T follicular helper cell (primary cell): ENCODE results near the gene MLC1.

ENCODE experiments used
- DNase-seq: peaks from one replicate; pipeline ENCODE4 v3.0.0-alpha.2; 2020; ENCODE audit warnings: low read depth

MLC1 gene

GRCh38 chr22:50058061-50058905 lies 26.9 kb downstream of the MLC1 start, which contains the start of gene TTLL8:
Gene TTLL8 (minus strand): TSS chr22:50058298.
- DNase-seq = no peak

DNA sequence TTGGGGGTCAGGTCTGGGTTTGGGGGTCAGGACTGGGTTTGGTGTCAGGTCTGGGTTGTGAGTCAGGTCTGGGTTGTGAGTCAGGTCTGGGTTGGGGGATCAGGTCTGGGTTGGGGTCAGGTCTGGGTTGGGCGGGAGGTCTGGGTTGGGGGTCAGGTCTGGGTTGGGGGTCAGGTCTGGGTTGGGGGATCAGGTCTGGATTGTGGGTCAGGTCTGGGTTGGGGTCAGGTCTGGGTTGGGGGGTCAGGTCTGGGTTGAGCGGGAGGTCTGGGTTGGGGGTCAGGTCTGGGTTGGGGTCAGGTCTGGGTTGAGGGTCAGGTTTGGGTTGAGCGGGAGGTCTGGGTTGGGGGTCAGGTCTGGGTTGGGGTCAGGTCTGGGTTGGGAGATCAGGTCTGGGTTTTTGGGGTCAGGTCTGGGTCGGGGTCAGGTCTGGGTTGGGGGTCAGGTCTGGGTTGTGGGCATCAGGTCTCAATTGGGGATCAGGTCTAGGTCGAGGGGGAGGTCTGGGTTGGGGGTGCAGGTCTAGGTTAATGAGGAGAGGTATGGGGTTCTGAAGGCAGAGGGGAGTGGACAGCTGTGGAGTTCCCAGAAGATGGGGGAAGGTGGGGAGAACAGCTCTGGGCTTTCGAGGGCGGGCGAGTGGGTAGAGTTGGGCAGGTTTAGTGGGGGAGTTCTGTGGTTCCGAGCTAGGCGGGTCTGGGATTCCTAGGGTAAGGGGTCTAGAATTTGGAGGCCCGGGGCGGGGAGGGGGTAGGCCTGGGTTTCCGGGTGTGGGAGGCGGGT lies 27.8 kb downstream of the MLC1 start:
- no peak for DNase-seq

- DNase-seq = no peak
These were observed 28.8 kb downstream of the MLC1 start for GRCh38 chr22:50056214-50056972.

DNA sequence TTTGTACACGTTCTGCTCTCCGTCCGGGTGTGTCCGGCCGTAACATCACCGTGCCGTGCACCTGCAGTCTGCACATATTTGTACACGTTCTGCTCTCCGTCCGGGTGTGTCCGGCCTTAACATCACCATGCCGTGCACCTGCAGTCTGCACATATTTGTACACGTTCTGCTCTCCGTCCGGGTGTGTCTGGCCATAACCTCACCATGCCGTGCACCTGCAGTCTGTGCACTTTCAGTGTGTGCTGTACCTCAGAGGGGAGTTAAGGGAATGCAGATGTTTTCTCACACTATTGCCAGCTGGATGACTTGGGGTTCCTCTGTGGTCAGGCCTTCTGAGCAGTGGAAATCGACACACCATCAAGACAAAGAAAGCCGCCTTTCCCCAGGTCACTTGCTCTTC lies 31.4 kb downstream of the MLC1 start:
- no peak for DNase-seq

GRCh38 chr22:50051930-50052329 lies 33.3 kb downstream of the MLC1 start:
- no peak for DNase-seq

GRCh38 chr22:50049299-50050195 lies 35.7 kb downstream of the MLC1 start:
- DNase-seq = no peak

DNA sequence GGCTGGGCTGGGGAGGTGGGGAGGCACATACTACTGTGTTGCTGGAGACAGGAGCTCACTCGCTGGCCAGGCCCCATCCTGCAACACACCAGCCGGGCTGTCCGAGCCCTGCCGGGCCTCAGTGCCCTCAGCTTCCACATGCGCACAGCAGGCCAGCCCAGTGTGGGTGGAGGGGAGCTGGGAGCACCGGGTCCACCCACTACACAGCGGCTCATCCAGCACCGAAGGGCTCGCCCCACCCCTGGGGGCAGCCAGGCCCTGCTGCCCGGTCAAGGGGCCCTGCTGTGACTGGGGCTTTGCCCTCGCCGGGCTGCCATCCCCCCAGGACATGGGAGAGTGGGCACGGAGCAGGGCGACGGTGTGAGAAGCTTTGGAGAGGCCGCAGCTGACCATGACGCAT lies 36.4 kb downstream of the MLC1 start:
- no peak for DNase-seq

DNA sequence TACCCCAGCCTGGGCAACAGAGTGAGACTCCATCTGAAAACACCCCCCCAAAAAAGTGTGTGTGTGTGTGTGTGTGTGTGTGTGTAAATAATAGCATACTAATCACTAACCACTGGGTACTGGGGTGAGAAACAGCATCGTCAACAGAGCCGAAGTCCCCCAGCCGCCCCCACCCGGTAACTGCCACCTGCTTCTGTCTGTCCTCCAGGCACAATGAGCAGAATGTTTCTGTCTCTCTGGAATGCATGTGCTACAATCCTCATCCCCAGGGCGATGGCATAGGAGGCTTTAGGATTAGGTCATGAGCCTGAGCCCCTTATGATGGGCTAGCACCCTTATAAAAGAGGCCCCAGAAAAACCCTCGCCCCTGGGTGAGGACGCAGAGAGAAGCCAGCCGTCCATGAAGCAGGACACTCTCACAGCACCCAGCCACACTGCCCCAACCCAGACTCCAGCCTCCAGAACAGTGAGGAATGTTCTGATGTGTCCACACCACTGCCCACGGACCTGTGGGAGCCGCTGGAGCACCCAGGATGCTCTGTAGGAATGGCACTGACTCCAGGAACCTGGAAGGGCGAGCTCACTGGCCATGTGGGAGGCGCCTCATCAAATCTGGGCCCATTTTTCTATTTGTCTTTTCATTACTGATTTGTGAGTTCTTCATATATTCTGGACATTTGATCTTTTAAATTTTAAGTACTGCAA lies 37.0 kb downstream of the MLC1 start:
- DNase-seq = no peak

DNA sequence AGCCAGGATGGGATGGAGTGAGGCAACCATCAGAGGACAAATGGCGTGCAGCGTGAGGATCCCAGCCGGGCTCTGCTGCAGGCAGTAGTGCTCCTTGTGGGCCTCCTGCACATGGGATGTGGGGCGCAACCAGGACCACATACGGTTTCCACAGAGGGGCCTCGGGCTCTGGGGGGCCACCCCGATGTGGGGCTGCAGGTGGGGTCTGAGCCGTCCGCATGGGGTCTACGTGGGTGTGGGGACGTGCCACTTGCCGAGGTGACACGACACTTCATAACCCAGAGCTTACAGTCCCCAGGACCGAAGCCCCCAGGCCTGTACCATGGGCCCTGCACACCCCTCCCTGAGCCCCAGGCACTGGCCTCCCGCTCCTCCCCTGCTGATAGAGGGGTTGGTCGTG lies 37.9 kb downstream of the MLC1 start:
- no peak for DNase-seq

DNA sequence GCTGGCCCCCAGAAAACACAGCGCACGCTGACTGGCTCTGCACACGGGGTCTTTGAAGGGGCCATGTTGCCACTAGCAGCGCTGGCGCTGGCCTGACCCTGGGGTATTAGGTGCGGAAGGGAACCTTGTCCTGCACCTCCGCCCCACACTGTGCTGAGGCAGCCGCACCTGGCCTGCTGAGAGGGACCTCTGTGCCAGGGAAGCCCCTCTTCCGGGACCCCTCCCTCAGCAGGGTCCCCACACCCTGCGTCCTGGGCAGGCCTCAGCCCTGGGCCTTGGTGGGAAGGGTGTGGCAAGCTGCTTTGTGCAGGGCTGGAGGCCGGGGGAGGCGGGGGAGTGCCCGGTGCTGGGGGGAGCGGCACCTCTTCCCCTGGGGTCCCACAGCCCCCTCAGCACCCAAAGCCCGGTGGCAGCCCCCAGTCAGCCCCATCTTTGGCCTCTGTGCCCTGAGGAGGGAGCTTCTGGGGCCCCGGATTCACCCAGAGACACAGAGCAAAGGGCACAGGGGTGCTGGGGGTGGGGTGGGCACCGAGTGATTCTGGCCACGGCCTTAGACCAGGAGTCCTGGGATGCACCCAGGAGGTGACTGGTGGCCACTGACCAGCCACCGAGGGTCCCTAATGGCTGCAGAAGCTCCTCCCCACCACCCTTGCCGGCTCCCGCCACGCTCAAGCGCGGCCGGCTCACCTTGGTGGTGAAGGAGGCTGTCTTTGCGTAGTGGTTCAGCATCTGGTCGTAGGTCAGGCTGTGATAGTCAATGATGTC lies 38.6 kb downstream of the MLC1 start:
- no peak for DNase-seq

- DNase-seq = no peak
These were observed 39.2 kb downstream of the MLC1 start for GRCh38 chr22:50046019-50046415.

DNA sequence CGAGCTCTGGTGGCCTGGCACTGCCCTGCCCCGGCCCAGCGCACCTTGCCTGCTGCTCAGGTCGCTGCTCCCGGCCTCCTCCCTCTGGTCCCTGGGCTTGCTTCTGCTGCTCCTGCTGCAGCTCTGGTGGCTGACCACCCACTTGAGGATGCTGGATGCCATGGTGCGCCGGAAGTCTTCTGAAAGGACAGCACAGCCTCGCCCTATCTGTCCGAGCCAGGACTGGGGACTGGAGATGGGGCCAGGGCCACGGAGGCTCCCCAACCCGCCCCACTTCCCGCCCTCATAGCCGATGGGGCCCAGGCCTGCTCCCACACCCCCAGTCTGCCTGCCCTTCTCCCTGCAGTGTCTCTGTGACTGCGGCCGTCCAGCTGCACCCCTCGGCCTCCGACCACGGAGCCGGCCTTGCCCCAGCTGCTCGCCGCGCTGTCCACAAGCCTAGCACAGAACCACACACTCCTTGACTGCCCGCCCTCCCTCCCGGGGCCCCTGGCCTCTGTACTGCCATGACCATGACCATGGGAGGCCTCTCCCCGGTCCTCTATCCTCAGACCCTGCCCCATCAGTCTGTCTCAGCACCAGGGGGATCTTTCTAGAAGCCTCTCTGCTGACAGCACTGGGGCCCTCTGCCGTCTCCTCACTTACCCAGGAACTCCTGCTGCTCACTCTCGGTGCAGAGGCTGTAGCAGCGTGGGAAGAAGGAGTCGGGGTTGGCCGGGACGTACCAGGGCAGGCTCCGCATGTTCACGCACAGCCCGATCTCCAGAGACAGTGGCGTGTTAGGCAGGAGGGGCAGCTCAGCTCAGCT lies 39.8 kb downstream of the MLC1 start:
- DNase-seq = no peak

DNA sequence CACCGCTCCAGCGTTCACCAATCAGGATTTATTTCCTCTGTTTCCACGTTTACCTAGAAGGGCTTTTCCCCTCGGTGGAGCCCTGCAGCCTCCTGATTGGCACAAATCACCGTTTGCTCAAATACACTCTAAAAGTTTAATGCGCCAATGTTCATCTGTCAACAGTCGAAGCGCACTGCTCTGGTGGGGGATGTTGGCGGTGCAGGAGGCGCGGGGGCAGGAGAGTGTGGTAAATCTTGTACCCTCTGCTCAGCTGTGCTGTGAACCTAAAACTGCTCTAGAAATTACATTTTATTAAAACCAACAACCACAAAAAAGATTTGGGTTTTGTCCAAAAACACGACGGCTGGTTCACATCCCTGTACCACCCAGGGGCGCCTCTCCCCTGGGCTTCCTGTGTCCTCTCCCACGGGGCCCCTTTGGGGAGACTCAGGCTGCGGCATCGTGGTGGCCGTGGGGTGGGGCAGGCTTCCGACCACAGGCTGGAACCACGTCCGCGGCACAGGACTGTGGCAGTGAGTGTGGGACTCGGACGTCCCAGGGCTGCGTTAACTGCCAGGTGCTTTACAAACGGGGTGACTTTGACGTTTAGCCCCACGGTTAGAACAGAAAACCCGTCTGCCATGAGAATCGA lies 40.6 kb downstream of the MLC1 start:
- no peak for DNase-seq

- DNase-seq = no peak
These were observed 43.7 kb downstream of the MLC1 start for GRCh38 chr22:50041361-50042065.

DNA sequence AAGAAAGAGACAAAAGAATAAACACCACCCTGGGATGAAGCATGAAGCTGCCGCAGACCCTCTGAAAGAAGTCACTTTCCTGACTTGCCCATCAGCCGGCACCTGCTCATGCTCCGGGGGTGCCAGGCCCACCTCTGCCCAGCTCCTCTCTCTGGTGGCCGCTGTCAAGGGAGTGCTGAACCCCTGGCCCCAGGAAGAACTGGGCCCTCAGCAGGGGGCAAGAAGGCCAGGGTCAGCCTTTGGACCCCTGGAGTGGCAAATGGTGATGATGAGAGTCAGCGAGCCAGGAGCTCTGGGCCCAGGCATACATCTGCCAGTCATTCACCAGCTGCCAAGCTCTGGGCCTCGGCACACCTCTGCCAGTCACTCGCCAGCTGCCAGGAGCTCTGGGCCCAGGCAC lies 44.5 kb downstream of the MLC1 start:
- no peak for DNase-seq

- DNase-seq = no peak
These were observed 45.4 kb downstream of the MLC1 start for GRCh38 chr22:50039669-50040443.
